HepG2 (cell line): Measurements from ENCODE around the gene CYB5A. TPM values are rescaled to one million over a fixed set of nuclear protein-coding genes. Genes with fewer than 3 reads are reported as not detected.

Experiments used
- ATAC-seq: fragments of 200-7000 bp; cut with Tn5 transposase; 3 replicates; pipeline ENCODE4 v1.9.1; 2020; ENCODE audit warnings: mild to moderate bottlenecking, moderate library complexity
- BruUV-seq: library from RNA; stranded (reverse); fragments of 400-500 nt; replicated peaks from 2 replicates; lab custom pipeline; 2021; lab: Mats Ljungman, UMichigan
- CTCF ChIA-PET: fragments of 300-600 bp; formaldehyde crosslinking; extraction: SDS; loops from one replicate; lab custom pipeline; 2021; ENCODE audit warnings: low total read pairs, inconsistent platforms, low intra/inter-chr PET ratio; lab: Yijun Ruan, JAX
- POLR2A ChIA-PET: fragments of 350-600 bp; sonication (Branson Sonifier 250); formaldehyde crosslinking; loops from one replicate; lab custom pipeline; 2020; ENCODE audit warnings: antibody characterized with exemption, inconsistent platforms; lab: Yijun Ruan, JAX
- DNase-seq: peaks from one replicate; pipeline ENCODE4 v3.0.0-alpha.2; 2015; ENCODE audit warnings: low spot score
- FAIRE-seq: peaks from 3 replicates; lab custom pipeline; 2011; peaks lifted over from hg19 to GRCh38; lab: Jason Lieb, UNC
- H2AFZ ChIP-seq: one replicate; pipeline ENCODE4 v1.6.1; 2011; ENCODE audit warnings: low read length, inconsistent platforms
- H3K27ac ChIP-seq: fragments of 300-600 bp; 3 replicates; pipeline ENCODE4 v1.8.0; 2011; ENCODE audit warnings: mixed run types, mild to moderate bottlenecking, mixed read lengths, low read length, inconsistent platforms; ENCODE audit not compliant: insufficient read depth; ENCODE audit errors: extremely low read length
- H3K27me3 ChIP-seq, 2 experiments: fragments of 200-600 bp in 1 of 2; 2 replicates in 1 of 2; 3 replicates in 1 of 2; pipeline versions ENCODE4 v1.6.0 to v1.8.0; 2011; ENCODE audit warnings: low read length in 2 of 2, mild to moderate bottlenecking in 2 of 2, moderate library complexity in 2 of 2, inconsistent platforms in 1 of 2; ENCODE audit not compliant: insufficient read depth in 2 of 2, control insufficient read depth in 1 of 2
- H3K36me3 ChIP-seq, 2 experiments: fragments of 200-600 bp in 1 of 2; replicated peaks in 1 of 2; 2 replicates in 1 of 2; 3 replicates in 1 of 2; pipeline versions ENCODE4 v1.5.1 to v1.8.0; 2011; ENCODE audit warnings: low read length in 2 of 2, inconsistent platforms in 1 of 2; ENCODE audit not compliant: insufficient read depth in 2 of 2, control insufficient read depth in 1 of 2
- H3K4me1 ChIP-seq: 2 replicates; pipeline ENCODE4 v1.5.1; 2012; ENCODE audit warnings: low read length, inconsistent platforms; ENCODE audit not compliant: insufficient read depth
- H3K4me2 ChIP-seq: 2 replicates; pipeline ENCODE4 v1.6.0; 2011; ENCODE audit warnings: low read depth, low read length, inconsistent platforms
- H3K4me3 ChIP-seq, 3 experiments: fragments of 200-600 bp in 1 of 3; sonication (generic), shearing (Covaris generic) in 1 of 3; replicated peaks in 1 of 3; 2 replicates each; pipeline ENCODE4 v1.5.1; 2011 to 2016; ENCODE audit warnings: low read length in 3 of 3, inconsistent platforms in 2 of 3, low read depth in 2 of 3, mild to moderate bottlenecking in 2 of 3, control low read depth in 1 of 3, mixed read lengths in 1 of 3; ENCODE audit not compliant: insufficient read depth in 1 of 3
- H3K79me2 ChIP-seq: one replicate; pipeline ENCODE4 v1.6.1; 2011; ENCODE audit warnings: low read length, inconsistent platforms; ENCODE audit not compliant: insufficient read depth
- H3K9ac ChIP-seq: 2 replicates; pipeline ENCODE4 v1.6.0; 2011; ENCODE audit warnings: mild to moderate bottlenecking, low read depth, low read length, inconsistent platforms; ENCODE audit not compliant: insufficient read depth
- H3K9me3 ChIP-seq: 2 replicates; pipeline ENCODE4 v1.5.1; 2012; ENCODE audit warnings: mild to moderate bottlenecking, low read length
- H4K20me1 ChIP-seq: 2 replicates; pipeline ENCODE4 v1.6.0; 2011; ENCODE audit warnings: inconsistent platforms, mild to moderate bottlenecking, low read length, moderate library complexity; ENCODE audit not compliant: insufficient read depth
- AKAP8 ChIP-seq: sonication (generic); formaldehyde crosslinking; IDR thresholded peaks from 2 replicates; pipeline ENCODE4 v1.5.1; 2020; ENCODE audit warnings: mild to moderate bottlenecking, missing genetic modification reagents
- ATF7-NPFF ChIP-seq: sonication (generic); formaldehyde crosslinking; IDR thresholded peaks from 2 replicates; pipeline ENCODE4 v1.8.1; 2023; ENCODE audit warnings: mild to moderate bottlenecking, low read depth, missing genetic modification reagents, moderate library complexity
- CENPT ChIP-seq: sonication (generic); formaldehyde crosslinking; IDR thresholded peaks from 2 replicates; pipeline ENCODE4 v1.8.0; 2022; ENCODE audit warnings: low read depth, mild to moderate bottlenecking, moderate library complexity, missing genetic modification reagents
- GTF2F1 ChIP-seq: fragments of 150-350 bp; IDR thresholded peaks from 2 replicates; pipeline ENCODE4 v1.6.1; 2014; ENCODE audit warnings: low read length
- NFE2L1 ChIP-seq: sonication (generic); formaldehyde crosslinking; IDR thresholded peaks from 2 replicates; pipeline ENCODE4 v1.4.0; 2020; ENCODE audit warnings: missing genetic modification reagents, mild to moderate bottlenecking, borderline replicate concordance
- NR2F2 ChIP-seq: IDR thresholded peaks from 2 replicates; pipeline ENCODE4 v1.6.1; 2012; ENCODE audit warnings: low read depth, inconsistent platforms, borderline replicate concordance
- SALL1 ChIP-seq: sonication (generic); formaldehyde crosslinking; IDR thresholded peaks from 2 replicates; pipeline ENCODE4 v1.8.0; 2022; ENCODE audit warnings: mild to moderate bottlenecking, missing genetic modification reagents
- SP5 ChIP-seq: IDR thresholded peaks from 2 replicates; pipeline ENCODE4 v1.6.1; 2016; ENCODE audit warnings: low read depth, borderline replicate concordance
- YEATS4 ChIP-seq: sonication (generic); formaldehyde crosslinking; IDR thresholded peaks from 2 replicates; pipeline ENCODE4 v1.4.0; 2020; ENCODE audit warnings: missing genetic modification reagents, borderline replicate concordance
- ZC3H4 ChIP-seq: sonication (generic); formaldehyde crosslinking; IDR thresholded peaks from 2 replicates; pipeline ENCODE4 v1.4.0; 2020; ENCODE audit warnings: missing genetic modification reagents, borderline replicate concordance
- ZNF317 ChIP-seq: sonication (generic); formaldehyde crosslinking; IDR thresholded peaks from 2 replicates; pipeline ENCODE4 v1.5.0; 2020; ENCODE audit warnings: mild to moderate bottlenecking, missing genetic modification reagents
- ZNF549 ChIP-seq: sonication (generic); formaldehyde crosslinking; IDR thresholded peaks from 2 replicates; pipeline ENCODE4 v1.5.0; 2020; ENCODE audit warnings: missing genetic modification reagents
- WGBS: methylation state at CpG from one replicate; pipeline ENCODE4 v1.1.6; 2017; ENCODE audit warnings: low lambda C conversion rate; 5-methylcytosine and 5-hydroxymethylcytosine counted together
- in situ Hi-C: cut with HindIII; loops from 2 replicates; pipeline ENCODE4 v1.10.0; 2017; ENCODE audit warnings: low pct_unique_long_range_greater_than_20kb; ENCODE audit not compliant: extremely low pct_ligation_motif_present
- intact Hi-C: fragments of 100-400 bp; cut with micrococcal nuclease; formaldehyde crosslinking; loops from one replicate; pipeline ENCODE4 v1.10.0; 2022; ENCODE audit not compliant: unreplicated experiment
- polyA plus RNA-seq, 8 experiments: library from polyadenylated mRNA; depleted of rRNA in 3 of 8; stranded (reverse) in 7 of 8; unstranded in 1 of 8; fragments of >200 nt; fragmentation: Illumina TruSeq in 4 of 8; extraction: Trizol in 4 of 8; gene quantifications; 2 replicates each; pipeline versions ENCODE4 v1.2.1 to v1.2.3, GENCODE V29; 2011 to 2016; ENCODE audit warnings: low read depth in 4 of 8, missing spikeins in 1 of 8, mixed read lengths in 1 of 8; ENCODE audit not compliant: insufficient read depth in 1 of 8
- total RNA-seq, 5 experiments: library from RNA; depleted of rRNA; stranded (reverse); fragments of >200 nt; fragmentation: Illumina TruSeq; extraction: Trizol; gene quantifications; 2 replicates each; pipeline ENCODE4 v1.2.3, GENCODE V29; 2016; ENCODE audit warnings: low read depth in 1 of 5
- TF ChIP-seq, protein P1 (sequence below): sonication (generic); formaldehyde crosslinking; IDR thresholded peaks from 2 replicates; pipeline ENCODE4 v1.4.0; 2020; ENCODE audit warnings: missing genetic modification reagents, borderline replicate concordance
- TF ChIP-seq, protein P2 (sequence below): sonication (generic); formaldehyde crosslinking; IDR thresholded peaks from 2 replicates; pipeline ENCODE4 v1.4.0; 2020; ENCODE audit warnings: missing genetic modification reagents

Gene CYB5A
- total and polyA plus RNA-seq, 2 of the 13 experiments (the other 11 are each of a cell fraction or from before 2014, with no cell fraction given): 215 to 356 TPM

DNA sequence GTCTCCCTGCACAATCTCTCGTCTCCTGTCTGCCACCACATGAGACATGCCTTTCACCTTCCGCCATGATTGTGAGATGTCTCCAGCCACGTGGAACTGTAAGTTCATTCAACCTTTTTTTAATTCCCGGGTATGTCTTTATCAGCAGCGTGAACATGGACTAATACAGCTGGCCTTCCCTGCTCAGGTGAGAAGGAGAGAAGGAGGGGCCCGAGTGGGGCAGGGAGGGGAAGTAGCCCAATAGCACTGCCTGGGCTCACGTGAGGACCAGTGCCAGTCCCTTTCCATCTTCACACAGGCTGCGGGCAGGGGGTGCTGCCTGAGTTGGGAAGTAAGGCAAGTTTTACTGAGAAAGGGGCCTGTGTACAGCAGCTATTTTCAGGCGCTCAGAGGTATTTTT, 70.7 kb downstream of the CYB5A start:
- Histone ChIP-seq H3K27ac (no peak overlapping the region), H3K9ac (no peak overlapping the region), H3K79me2 (no peaks in the 10 kb centered on the region), H2AFZ (no peak overlapping the region), H4K20me1 (no peaks in the 10 kb centered on the region), H3K4me2 (no peak overlapping the region), H3K27me3 (no peaks in the 10 kb centered on the region), H3K4me3 (no peak overlapping the region), H3K9me3 (no peaks in the 10 kb centered on the region), H3K36me3 (no peaks in the 10 kb centered on the region), H3K4me1 (peaks cover 34% of the 10 kb centered on the region)
- no peak for FAIRE-seq
- no peak for DNase-seq
- in situ Hi-C loops (no loop called here), intact Hi-C loops (no loop called here)
- POLR2A ChIA-PET: no interaction called here
- 91% methylated on average over 9 of the region's 9 CpGs for WGBS
- no TSS peak for BruUV-seq
- ATAC-seq: no peak
- CTCF ChIA-PET: no interaction called here
- TF ChIP-seq GTF2F1: no peak
- TF ChIP-seq NR2F2: no peak
- TF ChIP-seq ATF7-NPFF: no peak
- TF ChIP-seq ZC3H4 (CRISPR knock-in tag): no peak
- TF ChIP-seq, protein P1, sequence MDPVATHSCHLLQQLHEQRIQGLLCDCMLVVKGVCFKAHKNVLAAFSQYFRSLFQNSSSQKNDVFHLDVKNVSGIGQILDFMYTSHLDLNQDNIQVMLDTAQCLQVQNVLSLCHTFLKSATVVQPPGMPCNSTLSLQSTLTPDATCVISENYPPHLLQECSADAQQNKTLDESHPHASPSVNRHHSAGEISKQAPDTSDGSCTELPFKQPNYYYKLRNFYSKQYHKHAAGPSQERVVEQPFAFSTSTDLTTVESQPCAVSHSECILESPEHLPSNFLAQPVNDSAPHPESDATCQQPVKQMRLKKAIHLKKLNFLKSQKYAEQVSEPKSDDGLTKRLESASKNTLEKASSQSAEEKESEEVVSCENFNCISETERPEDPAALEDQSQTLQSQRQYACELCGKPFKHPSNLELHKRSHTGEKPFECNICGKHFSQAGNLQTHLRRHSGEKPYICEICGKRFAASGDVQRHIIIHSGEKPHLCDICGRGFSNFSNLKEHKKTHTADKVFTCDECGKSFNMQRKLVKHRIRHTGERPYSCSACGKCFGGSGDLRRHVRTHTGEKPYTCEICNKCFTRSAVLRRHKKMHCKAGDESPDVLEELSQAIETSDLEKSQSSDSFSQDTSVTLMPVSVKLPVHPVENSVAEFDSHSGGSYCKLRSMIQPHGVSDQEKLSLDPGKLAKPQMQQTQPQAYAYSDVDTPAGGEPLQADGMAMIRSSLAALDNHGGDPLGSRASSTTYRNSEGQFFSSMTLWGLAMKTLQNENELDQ (CRISPR knock-in tag): no peak
- no peak for TF ChIP-seq CENPT
- no peak for TF ChIP-seq SP5
- TF ChIP-seq, protein P2, sequence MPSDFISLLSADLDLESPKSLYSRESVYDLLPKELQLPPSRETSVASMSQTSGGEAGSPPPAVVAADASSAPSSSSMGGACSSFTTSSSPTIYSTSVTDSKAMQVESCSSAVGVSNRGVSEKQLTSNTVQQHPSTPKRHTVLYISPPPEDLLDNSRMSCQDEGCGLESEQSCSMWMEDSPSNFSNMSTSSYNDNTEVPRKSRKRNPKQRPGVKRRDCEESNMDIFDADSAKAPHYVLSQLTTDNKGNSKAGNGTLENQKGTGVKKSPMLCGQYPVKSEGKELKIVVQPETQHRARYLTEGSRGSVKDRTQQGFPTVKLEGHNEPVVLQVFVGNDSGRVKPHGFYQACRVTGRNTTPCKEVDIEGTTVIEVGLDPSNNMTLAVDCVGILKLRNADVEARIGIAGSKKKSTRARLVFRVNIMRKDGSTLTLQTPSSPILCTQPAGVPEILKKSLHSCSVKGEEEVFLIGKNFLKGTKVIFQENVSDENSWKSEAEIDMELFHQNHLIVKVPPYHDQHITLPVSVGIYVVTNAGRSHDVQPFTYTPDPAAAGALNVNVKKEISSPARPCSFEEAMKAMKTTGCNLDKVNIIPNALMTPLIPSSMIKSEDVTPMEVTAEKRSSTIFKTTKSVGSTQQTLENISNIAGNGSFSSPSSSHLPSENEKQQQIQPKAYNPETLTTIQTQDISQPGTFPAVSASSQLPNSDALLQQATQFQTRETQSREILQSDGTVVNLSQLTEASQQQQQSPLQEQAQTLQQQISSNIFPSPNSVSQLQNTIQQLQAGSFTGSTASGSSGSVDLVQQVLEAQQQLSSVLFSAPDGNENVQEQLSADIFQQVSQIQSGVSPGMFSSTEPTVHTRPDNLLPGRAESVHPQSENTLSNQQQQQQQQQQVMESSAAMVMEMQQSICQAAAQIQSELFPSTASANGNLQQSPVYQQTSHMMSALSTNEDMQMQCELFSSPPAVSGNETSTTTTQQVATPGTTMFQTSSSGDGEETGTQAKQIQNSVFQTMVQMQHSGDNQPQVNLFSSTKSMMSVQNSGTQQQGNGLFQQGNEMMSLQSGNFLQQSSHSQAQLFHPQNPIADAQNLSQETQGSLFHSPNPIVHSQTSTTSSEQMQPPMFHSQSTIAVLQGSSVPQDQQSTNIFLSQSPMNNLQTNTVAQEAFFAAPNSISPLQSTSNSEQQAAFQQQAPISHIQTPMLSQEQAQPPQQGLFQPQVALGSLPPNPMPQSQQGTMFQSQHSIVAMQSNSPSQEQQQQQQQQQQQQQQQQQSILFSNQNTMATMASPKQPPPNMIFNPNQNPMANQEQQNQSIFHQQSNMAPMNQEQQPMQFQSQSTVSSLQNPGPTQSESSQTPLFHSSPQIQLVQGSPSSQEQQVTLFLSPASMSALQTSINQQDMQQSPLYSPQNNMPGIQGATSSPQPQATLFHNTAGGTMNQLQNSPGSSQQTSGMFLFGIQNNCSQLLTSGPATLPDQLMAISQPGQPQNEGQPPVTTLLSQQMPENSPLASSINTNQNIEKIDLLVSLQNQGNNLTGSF (CRISPR knock-in tag): no peak
- no peak for TF ChIP-seq NFE2L1
- TF ChIP-seq YEATS4 (CRISPR knock-in tag): no peak
- TF ChIP-seq ZNF549 (CRISPR knock-in tag): no peak
- no peak for TF ChIP-seq AKAP8
- TF ChIP-seq ZNF317 (CRISPR knock-in tag): no peak
- no peak for TF ChIP-seq SALL1
